ENCODE results near the gene DPYSL4. TPM values are rescaled to one million over a fixed set of nuclear protein-coding genes. Genes with fewer than 3 reads are reported as not detected.

The DPYSL4 gene
- total RNA-seq, 1 experiment from 2014 or later: 26.3 TPM

DNA sequence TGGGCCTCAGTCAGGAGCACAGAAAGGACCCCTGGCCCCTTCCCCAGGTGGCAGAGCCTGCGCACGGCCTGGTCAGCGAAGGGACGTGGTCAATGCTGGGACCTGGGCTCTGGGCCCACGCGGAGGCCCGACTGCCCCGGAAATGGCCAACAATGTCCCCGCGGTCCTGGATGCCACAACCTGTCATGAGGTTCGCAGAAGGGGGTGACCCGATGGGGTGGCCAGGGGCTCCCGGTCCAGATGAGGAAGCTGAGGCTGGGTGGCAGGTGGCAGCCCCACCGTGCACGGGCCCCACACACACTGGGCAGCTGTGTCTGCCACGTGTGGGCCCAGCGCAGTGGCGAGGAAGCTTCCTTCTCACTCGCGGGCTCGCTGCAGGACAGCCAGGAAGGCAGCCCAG is 49.4 kb downstream of the DPYSL4 start:
- Histone ChIP-seq H4K91ac (ENCODE audit: insufficient read length, low read depth, low read length) (no peak overlapping the region), H2BK120ac (ENCODE audit: low read depth, low read length, poor library complexity, severe bottlenecking) (no peak overlapping the region), H3K18ac (ENCODE audit: insufficient read length, low read depth, low read length) (no peak overlapping the region), H3T11ph (ENCODE audit: low read length) (no peak overlapping the region), H3K56ac (ENCODE audit: insufficient read length, low read depth, low read length) (no peak overlapping the region), H2AK5ac (ENCODE audit: insufficient read length, low read length) (no peak overlapping the region), H2BK5ac (ENCODE audit: insufficient read length, low read length) (no peak overlapping the region), H3K4me1 (ENCODE audit: insufficient read depth, low read length) (no peaks in the 10 kb centered on the region), H3K79me1 (ENCODE audit: insufficient read depth, low read depth, low read length, poor library complexity, severe bottlenecking) (no peaks in the 10 kb centered on the region), H3K27ac (ENCODE audit: insufficient read length, low read depth, low read length) (no peak overlapping the region), H2BK15ac (ENCODE audit: low read depth, low read length) (no peak overlapping the region), H2AFZ (ENCODE audit: low read length) (no peak overlapping the region), H3K27me3 (ENCODE audit: insufficient read depth, low read length) (no peaks in the 10 kb centered on the region), H4K20me1 (ENCODE audit: control insufficient read depth, insufficient read depth, insufficient read length) (no peaks in the 10 kb centered on the region), H4K5ac (ENCODE audit: insufficient read length, low read depth, low read length) (no peak overlapping the region), H3K9ac (ENCODE audit: extremely low read depth, insufficient read length, low read length) (no peak overlapping the region), H3K23ac (ENCODE audit: insufficient read length, low read depth, low read length) (no peak overlapping the region), H3K9me3 (ENCODE audit: control insufficient read depth, low read depth, low read length) (no peaks in the 10 kb centered on the region), H2BK12ac (ENCODE audit: insufficient read length, low read depth, low read length) (no peak overlapping the region), H3K4ac (ENCODE audit: low read depth, low read length) (no peak overlapping the region), H4K8ac (replicated peaks; ENCODE audit: insufficient read length, low read depth, low read length) (no peak overlapping the region), H3K79me2 (ENCODE audit: insufficient read depth, low read length) (no peaks in the 10 kb centered on the region), H2BK20ac (ENCODE audit: low read depth, low read length, poor library complexity, severe bottlenecking) (no peak overlapping the region), H3K14ac (ENCODE audit: insufficient read depth, low read length) (no peak overlapping the region), H3K4me2 (ENCODE audit: insufficient read depth, insufficient read length, low read length) (no peak overlapping the region), H3K23me2 (ENCODE audit: insufficient read length, low read depth, low read length, poor library complexity, severe bottlenecking) (no peaks in the 10 kb centered on the region)
- H3K27me3 Mint-ChIP-seq (ENCODE audit: low read depth): no peaks in the 10 kb centered on the region
- no peaks in the 10 kb centered on the region for H3K36me3 Mint-ChIP-seq (ENCODE audit: insufficient read depth in 1 of 3, low read depth in 3 of 3)
- H3K4me1 Mint-ChIP-seq: peaks cover 8 to 22% of the 10 kb centered on the region in 2 experiments
- WGBS (ENCODE audit: extremely low coverage, insufficient read length, low lambda C conversion rate): no CpG with 5 or more reads among the region's 21 CpGs
- no peak overlapping the region for H3K27ac Mint-ChIP-seq
- TF ChIP-seq, protein P1, sequence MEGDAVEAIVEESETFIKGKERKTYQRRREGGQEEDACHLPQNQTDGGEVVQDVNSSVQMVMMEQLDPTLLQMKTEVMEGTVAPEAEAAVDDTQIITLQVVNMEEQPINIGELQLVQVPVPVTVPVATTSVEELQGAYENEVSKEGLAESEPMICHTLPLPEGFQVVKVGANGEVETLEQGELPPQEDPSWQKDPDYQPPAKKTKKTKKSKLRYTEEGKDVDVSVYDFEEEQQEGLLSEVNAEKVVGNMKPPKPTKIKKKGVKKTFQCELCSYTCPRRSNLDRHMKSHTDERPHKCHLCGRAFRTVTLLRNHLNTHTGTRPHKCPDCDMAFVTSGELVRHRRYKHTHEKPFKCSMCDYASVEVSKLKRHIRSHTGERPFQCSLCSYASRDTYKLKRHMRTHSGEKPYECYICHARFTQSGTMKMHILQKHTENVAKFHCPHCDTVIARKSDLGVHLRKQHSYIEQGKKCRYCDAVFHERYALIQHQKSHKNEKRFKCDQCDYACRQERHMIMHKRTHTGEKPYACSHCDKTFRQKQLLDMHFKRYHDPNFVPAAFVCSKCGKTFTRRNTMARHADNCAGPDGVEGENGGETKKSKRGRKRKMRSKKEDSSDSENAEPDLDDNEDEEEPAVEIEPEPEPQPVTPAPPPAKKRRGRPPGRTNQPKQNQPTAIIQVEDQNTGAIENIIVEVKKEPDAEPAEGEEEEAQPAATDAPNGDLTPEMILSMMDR (conservative IDR thresholded peaks at IDR 0.05): no peak
- H3K4me3 Mint-ChIP-seq: no peak overlapping the region
- no peak for DNase-seq
- no peaks in the 10 kb centered on the region; a peak in 1 of 5 replicates for H3K9me3 Mint-ChIP-seq

Data from H9 (cell line).